ENCODE measurements around the gene FCHSD2.

DNA sequence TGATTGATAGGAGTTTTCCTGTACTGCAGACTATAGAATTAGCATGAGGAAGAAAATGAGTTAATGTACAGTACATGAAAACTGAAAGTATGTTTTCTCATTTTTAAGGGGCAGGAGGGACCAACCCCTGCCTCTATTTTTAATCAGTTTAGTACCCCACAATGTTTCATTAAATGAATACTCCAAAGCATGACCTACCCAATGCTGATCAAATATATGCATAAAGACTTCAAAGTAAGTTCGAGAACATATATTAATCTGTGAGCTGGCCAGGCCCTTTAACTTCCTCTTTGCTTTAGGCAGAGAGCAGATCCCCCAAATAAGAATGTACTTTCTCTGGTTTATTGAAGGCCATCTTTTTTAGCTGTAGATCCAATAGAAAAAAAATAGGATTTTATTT, 161.0 kb downstream of the FCHSD2 start:
- TF ChIP-seq, protein P1, sequence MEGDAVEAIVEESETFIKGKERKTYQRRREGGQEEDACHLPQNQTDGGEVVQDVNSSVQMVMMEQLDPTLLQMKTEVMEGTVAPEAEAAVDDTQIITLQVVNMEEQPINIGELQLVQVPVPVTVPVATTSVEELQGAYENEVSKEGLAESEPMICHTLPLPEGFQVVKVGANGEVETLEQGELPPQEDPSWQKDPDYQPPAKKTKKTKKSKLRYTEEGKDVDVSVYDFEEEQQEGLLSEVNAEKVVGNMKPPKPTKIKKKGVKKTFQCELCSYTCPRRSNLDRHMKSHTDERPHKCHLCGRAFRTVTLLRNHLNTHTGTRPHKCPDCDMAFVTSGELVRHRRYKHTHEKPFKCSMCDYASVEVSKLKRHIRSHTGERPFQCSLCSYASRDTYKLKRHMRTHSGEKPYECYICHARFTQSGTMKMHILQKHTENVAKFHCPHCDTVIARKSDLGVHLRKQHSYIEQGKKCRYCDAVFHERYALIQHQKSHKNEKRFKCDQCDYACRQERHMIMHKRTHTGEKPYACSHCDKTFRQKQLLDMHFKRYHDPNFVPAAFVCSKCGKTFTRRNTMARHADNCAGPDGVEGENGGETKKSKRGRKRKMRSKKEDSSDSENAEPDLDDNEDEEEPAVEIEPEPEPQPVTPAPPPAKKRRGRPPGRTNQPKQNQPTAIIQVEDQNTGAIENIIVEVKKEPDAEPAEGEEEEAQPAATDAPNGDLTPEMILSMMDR (IDR thresholded peaks at IDR 0.05), result no peak
- TF ChIP-seq EZH2 (IDR thresholded peaks at IDR 0.05; ENCODE audit: borderline replicate concordance, insufficient read depth, low read depth, low read length, poor library complexity, severe bottlenecking), result no peak

Data from B cell (primary cell).